ENCODE results near the gene HLA-DRA.

GRCh38 chr6:32430179-32430578 lies 9.5 kb upstream of the HLA-DRA start:
- TF ChIP-seq CTCF (IDR thresholded peaks at IDR 0.05 in 2 of 3, conservative IDR thresholded peaks at IDR 0.05 in 1 of 3; ENCODE audit: insufficient read depth in 2 of 3, low read depth in 1 of 3, low read length in 3 of 3): no peak
- TF ChIP-seq ZNF511 (CRISPR knock-in tag; IDR thresholded peaks at IDR 0.05): no peak
- no peak for TF ChIP-seq CHD2 (IDR thresholded peaks at IDR 0.05; ENCODE audit: low read depth, low read length)
- TF ChIP-seq POLR2AphosphoS5 (IDR thresholded peaks at IDR 0.05; ENCODE audit: control insufficient read depth, insufficient read depth, low read depth, low read length): no peak
- TF ChIP-seq NFE2L1 (tag; IDR thresholded peaks at IDR 0.05; ENCODE audit: borderline replicate concordance, low read depth): no peak
- no peak for TF ChIP-seq SP2 (IDR thresholded peaks at IDR 0.05; ENCODE audit: extremely low read depth, low read depth, low read length, poor library complexity, severe bottlenecking)
- no peak for TF ChIP-seq ATF3 (IDR thresholded peaks at IDR 0.05)
- no peak for TF ChIP-seq ATF3 (CRISPR knock-in tag; conservative IDR thresholded peaks at IDR 0.05)
- no peak for TF ChIP-seq ZFP36 (IDR thresholded peaks at IDR 0.05; ENCODE audit: low read depth, low read length, partially characterized antibody)
- no peak for TF ChIP-seq ZNF274 (IDR thresholded peaks at IDR 0.05; ENCODE audit: borderline replicate concordance, low read depth, low read length)
